Measurements from ENCODE around the gene SYT17.

The SYT17 gene

DNA sequence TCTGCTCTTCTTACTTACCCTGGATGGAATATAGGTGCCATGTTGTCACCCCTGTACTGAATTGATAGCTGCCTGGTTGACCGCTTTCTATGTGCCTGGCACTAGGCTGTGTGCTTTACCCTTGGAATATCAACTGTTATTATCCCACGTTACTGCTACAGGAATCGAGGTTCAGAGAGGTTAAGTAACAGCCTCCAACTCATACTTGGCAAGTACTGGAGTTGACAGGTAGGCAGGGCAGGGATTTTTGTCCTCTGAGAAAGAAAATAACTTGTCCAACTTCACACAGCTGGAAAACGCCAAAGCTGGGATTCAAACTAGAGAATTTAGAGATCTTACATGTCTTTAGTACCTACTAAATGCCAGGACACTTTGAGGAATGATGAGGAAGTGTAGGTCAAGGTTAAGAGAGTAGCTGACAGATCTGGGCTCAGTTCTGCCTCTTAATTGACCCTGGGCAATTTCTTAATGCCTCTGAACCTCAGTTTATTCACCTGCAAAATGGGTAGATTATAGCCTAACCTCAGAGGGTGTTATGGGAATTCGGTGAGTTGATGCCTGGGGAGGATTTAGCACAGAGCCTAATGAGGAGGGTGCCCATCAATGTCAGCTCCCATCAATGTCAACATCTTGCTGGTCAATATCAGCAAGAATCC, 28.5 kb upstream of the SYT17 start:
- no peak for DNase-seq

DNA sequence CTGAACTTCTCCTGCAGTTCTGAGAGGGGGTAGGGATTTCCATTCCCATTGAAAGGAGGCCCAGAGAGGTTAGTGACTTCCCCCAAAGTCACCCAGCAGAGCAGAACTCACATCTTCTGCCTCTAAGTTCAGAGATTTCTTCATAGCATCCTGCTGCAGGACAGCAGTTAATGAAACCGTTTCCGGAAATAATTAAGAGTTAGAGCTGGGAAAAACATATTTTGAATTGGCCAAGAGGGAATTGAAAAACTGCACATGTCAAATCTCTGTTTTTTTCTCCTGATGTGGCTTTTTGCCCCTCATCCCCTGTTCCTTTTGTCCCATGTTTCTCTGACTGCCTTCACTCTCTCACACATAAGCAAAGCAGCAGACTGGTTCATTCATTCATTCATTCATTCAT, 27.6 kb upstream of the SYT17 start:
- DNase-seq: no peak

DNA sequence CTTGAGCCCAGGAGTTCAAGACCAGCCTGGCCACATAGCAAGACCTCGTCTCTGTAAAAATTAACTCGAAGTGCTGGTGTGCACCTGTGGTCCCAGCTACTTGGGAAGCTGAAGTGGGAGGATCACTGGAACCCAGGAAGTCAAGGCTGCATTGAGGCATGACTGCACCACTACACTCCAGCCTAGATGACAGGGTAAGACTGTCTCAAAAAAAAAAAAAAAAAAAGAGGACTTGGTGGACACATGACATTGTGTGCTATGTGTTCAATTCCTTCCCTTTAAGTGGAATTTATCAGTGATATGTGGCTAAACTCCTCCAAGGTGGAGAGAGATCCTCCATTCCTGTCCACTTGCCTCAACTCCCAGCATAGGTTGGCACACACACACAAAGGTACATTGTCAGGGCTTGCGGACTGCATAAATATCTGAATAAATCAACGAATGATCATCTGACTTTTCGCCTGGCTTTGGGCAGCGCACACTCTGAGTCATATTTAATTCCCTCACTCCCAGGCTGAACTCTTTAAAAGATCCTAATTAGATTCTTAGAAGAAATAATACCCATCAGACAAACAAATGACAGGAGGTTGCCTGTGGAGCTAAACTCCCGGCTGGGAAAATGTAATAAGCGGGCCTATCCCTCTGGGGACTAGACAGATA, 25.0 kb upstream of the SYT17 start:
- DNase-seq: no peak

DNA sequence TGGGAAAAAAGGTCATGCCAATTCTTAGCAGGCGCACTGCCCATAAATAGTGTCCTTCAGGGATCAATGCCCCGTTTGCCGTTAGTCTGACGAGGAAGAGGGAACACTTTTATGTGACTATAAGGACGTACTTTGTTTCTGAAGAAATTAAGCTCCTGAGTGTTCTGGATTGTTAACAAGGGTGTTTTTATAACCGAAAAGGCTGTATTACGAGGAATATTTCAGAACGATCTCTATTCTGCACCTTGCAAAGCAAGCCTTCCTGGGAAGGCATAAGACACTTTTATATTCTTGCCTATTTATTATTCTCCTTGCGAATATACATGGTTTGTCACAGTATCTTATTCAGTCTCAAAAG, 24.5 kb upstream of the SYT17 start:
- DNase-seq: no peak

DNA sequence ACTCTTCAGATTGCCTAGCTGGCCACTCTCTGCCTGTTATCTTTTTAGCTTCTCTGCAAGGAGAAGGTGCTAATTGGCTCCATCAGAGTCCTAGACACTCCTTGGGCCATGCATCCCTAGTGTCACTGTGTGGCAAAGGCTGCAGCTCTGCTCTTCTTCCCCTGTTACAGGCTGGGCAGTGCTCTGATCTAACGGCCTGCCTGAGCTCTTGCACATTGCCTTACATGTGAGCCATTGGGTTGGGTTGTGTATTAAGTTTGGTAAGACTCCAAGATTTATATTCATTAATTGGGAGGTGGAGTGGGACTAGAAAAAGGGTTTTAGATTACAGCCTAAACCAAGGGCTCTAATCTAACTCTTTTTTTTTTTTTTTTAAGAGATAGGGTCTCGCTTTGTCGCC, 23.0 kb upstream of the SYT17 start:
- no peak for DNase-seq

DNA sequence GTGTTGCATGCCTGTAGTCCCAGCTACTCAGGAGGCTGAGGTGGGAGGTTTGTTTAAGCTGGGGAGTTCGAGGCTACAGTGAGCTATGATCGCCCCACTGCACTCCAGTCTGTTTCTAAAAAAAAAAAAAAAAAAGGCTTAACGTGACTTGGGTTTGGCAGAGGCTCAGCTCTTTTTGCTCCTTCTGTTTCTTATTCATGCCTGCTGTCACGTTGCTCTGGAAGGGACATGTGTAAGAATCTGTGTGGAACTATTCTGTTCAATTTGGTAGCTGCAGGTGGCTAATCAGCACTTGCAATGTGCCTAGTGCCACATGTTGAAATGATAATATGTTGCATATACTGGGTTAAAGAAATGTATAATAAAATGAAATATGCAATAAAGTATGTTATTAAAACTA, 20.9 kb upstream of the SYT17 start:
- DNase-seq: peak; percentile 22

DNA sequence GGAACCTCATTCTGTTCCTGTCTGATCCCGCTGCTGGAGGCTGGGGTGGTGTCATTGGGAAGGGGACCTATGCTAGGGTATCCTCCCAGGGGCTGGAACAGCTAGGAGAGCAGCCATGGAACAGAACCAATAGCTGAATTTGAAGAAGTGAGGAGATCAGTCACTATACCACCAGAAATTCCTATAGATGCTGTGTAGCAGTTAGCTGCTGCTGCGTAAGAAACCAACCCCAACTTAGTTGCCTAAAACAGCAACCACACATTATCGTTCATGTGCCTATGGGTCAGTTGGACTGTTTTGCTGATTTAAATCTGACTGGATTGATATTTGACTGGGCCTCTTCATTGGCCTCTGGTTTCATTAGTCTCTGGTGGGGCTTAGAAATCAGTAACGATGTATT, 20.4 kb upstream of the SYT17 start:
- DNase-seq: no peak

DNA sequence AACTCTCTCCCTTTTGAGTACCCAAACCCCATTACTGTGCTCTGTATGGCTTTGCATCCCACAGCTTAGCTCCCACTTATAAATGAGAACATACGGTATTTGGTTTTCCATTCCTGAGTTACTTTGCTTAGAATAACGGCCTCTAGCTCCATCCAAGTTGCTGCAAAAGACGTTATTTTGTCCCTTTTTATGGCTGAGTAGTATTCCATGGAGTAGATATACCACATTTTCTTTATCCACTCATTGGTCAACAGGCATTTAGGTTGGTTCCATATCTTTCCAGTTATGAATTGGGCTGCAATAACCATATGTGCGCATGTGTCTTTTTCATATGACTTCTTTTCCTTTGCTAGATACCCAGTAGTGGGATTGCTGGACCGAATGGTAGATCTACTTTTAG, 19.9 kb upstream of the SYT17 start:
- DNase-seq: no peak

DNA sequence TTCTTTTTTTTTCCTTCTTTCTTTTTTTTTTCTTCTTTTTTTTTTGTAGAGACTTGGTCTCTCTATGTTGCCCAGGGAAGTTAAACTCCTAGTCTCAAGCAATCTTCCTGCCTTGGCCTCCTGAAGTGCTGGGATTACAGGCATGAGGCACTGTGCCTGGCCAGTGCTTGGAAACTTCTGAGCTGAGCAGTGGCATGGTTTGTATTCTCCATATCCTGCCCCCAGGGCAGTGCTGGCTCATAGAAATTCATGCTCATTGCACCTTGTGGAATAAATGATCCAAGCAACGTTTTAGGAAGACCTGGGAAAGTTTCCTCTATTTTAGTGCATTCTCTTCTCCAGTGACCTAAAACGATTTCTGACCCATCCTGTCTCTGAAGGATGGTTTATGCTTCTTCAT, 16.7 kb upstream of the SYT17 start:
- no peak for DNase-seq

DNA sequence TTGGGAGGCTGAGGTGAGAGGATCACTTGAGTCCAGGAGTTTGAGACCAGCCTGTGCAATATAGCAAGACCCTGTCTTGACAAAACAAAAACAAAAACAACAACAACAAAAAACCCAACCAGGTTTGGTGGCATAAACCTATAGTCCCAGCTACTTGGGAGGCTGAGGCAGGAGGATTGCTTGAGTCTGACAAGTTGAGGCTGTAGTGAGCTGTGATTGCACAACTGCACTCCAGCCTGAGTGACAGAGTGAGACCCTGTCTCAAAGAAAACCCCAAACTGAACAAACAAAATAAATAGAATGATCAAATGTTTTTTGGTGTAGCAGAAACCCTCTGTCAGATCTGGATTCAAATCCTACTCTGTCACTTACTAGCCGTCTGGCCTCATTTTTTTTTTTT, 16.0 kb upstream of the SYT17 start:
- DNase-seq: no peak

DNA sequence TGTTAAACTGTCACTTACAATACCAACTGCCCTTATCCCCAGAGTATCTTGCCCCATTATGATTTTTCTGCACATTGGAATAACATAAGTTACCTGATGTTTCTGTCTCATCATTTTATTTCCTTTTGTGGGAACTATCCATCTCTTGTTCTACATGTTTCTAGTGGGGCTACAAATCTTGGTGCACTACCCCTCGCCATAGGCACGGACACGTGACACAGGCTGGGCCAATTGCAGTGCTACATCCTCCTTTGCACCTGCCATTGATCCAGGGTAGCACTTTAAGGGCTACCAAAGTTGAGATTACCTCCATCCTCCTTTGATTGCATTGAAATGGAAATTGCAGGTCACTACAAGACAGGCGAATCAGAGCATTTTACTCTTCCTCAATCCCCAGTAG, 14.2 kb upstream of the SYT17 start:
- no peak for DNase-seq

DNA sequence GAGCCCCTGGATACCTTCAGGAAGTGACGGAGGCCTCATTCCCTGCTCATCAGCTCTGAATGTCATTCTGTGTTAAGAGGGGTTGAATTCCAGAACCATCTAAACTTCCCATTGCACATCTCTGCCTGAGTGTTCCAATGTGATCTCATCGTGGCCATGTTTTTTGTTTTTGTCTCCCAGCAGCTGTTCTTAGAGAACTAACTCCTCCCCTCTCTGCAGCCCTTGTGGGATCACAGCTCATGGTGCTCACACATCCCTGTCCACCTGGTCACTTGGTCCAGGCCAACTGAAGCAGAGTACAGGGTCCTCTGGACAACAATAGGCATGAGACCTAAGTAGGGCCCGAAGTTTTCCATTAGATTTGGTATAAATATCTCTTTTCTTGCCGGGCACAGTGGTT, 6.0 kb upstream of the SYT17 start:
- DNase-seq: no peak

DNA sequence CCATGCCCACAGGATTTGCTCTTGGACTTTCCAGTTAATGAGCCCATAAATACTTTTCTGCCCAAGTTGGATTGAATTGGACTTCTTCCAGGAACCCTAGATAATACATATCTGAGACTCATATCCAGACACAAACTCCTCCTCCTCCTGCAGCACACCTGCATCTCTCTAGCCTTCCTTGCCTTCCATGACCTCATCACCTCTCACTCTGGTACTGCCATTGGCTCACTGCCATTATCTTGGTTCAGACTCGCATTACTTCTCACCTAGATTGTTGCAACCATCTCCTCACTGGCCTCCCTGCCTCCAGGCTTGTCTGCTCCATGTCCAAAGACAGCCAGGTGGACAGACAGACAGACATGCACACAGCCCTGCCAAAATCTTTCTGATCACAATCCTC, 4.8 kb upstream of the SYT17 start:
- no peak for DNase-seq

DNA sequence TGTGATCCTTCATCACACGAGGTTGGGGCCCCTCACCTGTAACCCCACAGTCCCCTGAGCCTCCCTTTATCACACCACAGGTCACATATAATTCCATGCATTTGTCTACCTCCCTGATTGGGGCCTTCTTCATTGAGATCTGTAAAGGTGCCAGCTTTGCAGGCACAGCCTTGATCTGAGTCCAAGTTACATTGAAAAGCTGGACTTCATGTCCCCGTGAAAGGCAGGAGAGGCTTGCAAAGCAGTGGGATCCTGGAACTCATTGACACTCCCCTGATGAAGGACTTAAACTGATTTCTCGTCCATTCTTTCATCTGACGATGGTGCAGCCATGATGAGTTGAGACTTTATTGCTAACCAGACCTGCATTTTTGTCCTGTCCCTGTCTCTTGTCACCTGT, 3.8 kb upstream of the SYT17 start:
- no peak for DNase-seq

DNA sequence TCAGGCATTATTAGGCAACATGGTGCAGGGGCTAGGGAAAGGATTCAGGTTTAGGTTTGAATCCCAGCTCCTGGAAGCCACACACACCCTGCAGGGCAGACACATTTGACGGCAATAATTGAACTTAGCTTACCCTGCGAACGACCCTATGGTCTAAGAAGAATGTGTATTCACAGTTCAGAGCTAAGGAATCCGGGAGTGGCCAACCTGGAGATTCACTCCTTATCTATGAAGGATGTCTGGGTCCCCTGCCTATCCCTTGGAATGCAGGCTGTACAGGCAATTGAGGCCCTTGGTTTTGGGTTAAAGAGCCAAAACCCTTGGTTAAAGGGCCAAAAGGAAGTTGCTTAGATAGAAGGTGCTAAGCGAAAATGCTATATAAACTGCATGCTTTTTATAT, 2.9 kb upstream of the SYT17 start:
- no peak for DNase-seq

DNA sequence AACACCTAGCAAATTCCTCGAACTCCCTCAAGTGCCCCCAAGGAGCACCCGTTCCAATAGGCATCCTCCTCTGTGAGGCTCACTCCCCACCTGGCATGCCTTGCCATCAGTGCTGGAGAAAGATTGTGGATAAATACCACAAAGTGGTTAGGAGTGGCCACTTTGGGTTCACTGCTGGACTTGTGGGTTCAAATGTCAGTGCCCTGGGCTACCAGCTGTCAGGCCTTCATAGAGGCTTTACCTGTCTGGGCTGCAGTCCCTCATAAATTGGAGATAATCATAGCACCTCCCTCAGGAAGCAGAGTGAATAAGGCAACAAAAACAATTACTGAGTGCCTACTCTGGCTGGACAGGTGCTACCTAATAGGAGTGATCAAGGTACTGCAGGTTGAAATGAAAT, 1.5 kb upstream of the SYT17 start:
- DNase-seq: no peak

DNA sequence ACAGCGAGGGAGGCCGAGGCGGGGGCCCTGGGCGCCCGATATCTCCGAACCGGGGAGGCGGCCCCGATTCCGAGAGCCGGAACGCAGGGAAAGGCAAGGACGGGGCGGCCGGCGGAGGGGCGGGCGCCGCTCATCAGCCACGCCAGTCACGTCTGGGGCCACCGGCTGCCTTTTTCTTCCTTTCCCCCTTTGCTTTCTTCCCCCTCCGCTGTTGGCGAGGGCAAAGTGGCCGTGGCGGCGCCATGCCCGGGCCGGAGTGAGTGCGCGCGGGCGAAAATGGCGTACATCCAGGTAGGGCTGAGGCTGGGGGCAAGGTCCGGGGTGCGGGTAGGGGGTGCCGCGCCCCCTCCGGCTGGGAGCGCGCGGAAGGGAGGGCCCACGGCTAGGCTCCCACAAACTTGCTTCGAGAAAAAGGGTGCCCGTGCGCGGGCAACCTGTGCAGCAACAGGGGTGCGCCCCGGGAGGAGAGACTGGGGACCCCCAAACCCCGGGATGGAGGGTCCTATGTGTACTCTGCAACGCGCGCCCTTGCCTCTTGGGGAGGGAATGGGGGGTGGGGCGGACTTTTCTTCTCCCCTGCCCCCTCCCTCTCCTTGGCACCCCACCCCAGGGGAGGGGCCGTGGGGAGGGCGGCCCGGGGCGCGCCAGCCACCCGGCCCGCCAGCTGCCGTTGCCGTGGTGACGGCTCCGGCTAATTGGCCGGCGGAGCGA, 486 bp downstream of the SYT17 start:
- no peak for DNase-seq

DNA sequence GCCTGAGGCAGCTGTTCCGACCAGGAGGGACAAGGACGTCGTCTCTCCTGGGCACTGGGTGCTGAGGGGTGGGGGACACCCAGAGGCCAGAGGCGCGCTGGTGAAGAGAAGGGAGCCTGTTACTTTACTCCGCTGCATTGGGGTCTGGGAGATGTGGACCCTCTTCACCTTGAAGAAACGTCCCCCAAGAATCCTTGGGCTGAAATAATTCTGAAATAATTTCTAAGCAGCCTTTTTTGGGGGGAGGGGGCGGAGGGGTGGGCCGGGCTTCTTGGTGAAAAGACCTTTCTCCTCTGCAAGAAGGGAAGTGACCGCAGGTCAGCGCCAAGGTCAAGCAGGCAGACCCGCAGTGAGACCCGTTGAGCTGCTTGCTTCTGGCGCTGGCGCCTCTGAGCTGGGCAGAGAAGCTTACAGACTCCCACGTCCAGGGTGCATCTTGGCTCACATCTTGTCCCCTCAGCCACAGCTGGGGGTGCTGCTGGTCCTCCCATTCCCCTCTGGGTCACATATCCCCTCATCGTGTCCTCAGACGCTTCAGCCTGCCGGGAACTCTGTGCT, 1.1 kb downstream of the SYT17 start:
- DNase-seq: no peak

DNA sequence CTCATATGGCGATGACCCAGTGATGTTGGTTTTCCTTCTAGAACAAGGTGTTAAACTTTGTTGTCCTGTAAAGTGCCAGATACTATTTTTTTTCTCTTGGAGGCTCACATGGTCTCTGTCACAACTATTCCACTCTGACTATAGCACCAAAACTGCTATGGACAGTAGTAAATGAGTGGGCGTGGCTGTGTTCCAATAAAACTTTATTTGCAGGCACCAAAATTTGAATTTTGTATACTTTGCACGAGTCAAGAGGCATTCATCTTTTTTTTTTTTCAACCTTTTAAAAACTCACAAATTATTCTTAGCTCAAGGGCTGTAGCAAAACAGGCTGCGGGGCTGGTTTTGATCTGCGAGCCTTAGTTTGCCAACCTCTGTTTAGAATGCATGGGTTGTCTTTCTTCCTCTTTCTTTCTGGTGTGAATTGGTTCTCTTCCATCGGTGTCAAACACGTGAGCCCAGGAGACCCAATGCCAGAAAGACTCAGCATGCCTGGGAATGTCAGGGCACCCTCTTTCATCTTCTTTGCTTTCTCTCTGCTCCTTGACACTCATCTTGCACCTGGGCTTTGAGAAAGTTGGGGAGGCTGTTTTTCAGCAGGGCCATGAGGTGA, 2.1 kb downstream of the SYT17 start:
- DNase-seq: no peak

DNA sequence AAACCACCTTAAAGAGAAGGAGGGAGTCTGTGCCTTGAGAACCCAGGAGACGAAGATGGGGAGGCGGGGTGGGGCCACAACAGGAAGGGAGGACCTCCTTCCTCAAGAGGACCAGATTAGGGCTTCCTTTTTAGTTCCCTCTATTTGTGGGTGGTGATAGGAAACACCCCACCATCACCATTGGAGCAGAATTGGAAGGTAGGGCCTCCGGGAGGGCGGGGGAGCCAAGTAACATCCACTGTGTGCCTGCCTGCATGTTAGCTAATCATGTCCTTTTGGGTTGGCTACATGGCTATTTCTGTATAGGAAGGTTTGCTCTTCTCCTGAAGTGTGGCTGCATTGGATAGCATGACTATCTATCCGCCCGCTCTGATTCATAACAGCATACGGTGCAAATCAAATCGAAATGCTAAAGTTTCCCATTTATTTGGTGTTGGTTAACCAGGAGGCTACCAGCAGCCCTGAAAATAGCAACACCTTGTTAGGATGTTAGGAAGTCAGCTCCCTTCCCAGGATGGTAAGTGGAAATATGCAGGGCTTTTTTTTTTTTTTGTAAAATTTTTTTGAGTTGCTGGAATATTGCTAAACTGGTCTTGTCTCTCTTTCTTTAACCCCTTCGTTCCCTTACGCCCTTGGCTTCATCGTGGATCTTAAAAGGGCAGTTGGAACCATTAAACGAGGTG, 4.2 kb downstream of the SYT17 start:
- DNase-seq: no peak

DNA sequence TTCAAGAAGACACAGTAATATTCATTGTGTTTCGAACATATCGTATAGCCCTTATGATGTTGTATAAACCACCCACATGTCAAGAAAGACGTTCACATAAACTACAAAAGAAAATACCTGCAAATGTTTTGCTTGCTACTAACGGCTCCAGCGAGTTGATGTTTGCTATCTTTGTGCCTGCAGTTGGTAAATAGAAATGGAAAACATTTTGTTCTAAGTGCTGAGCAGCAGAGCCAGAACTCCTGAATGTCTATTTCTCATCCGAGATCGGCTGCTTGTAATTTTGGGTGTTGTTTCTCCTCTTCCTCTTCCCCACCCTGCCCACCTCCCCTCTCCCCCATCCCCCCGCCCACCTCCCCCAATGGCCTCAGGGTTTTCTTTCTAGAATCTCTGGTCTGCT, 5.0 kb downstream of the SYT17 start:
- no peak for DNase-seq

DNA sequence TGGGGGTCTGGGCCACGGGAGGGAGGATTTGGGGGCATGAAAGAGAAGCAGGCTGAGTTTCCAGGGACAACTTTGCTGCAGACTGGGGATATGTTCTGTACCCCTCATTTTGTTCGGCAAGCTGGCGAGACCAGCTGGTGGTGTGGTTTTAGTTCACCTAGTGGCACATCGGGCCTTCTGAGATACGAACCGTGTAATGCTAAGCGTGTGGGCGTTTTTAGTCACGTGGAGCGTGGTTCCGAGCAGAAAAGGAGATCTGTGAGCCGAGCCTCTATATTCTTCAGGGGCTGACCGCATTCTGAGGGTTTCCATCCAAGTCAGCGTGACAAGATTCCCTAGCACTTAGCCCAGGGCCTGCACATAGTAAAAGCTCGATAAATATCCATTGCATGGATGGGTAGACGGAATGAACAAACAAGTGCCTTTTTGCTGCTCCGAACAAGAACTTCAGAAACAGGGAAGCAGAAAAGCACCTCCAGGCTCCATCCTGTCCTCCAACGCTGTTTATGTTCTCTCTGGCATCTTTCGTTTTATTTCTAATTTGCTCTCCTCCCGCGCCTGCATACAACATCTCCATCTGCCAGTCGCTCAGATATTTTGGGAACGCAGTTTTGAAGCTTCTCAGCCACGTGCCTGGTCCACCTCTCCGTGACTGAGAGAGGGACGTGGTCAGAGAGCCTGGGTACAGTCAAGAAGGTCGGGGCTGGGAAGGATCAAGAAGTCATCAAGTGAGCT, 5.8 kb downstream of the SYT17 start:
- no peak for DNase-seq

DNA sequence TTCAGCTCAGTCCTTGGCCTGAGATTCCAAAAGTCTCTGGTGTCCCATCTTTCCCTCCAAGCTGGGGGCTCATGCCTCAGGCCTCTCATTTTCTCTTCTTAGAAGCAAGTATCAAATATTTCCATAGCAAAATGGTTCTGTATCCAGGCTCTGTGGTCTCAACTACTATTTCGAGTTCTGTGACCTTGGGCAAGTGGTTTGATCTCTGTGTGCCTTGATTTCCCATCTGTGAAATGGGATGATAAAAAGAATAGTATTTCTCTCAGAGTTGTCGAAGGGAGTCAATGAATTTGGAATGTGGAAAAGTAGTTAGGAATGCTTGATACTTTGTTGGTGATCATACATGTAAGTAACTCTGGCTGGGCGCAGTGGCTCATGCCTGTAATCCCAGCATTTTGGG, 6.4 kb downstream of the SYT17 start:
- DNase-seq: no peak
